Gastroesophageal sphincter (tissue), 4 donors: Measurements from ENCODE around the gene TANGO6. TPM values are rescaled to one million over a fixed set of nuclear protein-coding genes. Genes with fewer than 3 reads are reported as not detected.

ENCODE experiments used
- ATAC-seq: fragments of 150-250 bp; one replicate; pipeline ENCODE4 v1.9.1; 2016; ENCODE audit warnings: mild to moderate bottlenecking, moderate library complexity
- H3K27ac ChIP-seq, 4 donors: fragments of 200-600 bp; sonication (generic) in 3 of 4; 1 replicate in 3 of 4; 2 replicates in 1 of 4; pipeline ENCODE4 v1.5.1; 2016 to 2019
- H3K27me3 ChIP-seq: fragments of 200-600 bp; sonication (generic); one replicate; pipeline ENCODE4 v1.5.1; 2019
- H3K36me3 ChIP-seq, 2 donors: fragments of 200-600 bp; sonication (generic); one replicate each; pipeline ENCODE4 v1.5.1; 2019; ENCODE audit warnings: control low read depth in 1 of 2
- H3K4me1 ChIP-seq, 3 donors: fragments of 200-600 bp; sonication (generic); 1 replicate in 2 of 3; 2 replicates in 1 of 3; pipeline ENCODE4 v1.5.1; 2016 to 2019; ENCODE audit warnings: control low read depth in 2 of 3
- H3K4me3 ChIP-seq, 2 donors: fragments of 200-600 bp; sonication (generic); one replicate each; pipeline ENCODE4 v1.5.1; 2019; ENCODE audit warnings: mild to moderate bottlenecking in 1 of 2, moderate library complexity in 1 of 2
- H3K9me3 ChIP-seq, 3 donors: fragments of 200-600 bp; sonication (generic); one replicate each; pipeline ENCODE4 v1.5.1; 2017 to 2019; ENCODE audit warnings: control low read depth in 2 of 3
- CTCF ChIP-seq, 4 experiments: fragments of 200-600 bp in 2 of 4; fragments of 450-650 bp in 2 of 4; sonication (generic) in 1 of 4; IDR thresholded peaks; one replicate each; pipeline ENCODE4 v1.5.1; 2017 to 2019; ENCODE audit warnings: antibody characterized with exemption in 4 of 4, mild to moderate bottlenecking in 2 of 4, moderate library complexity in 2 of 4
- EP300 ChIP-seq: sonication (generic); formaldehyde crosslinking; IDR thresholded peaks from one replicate; pipeline ENCODE4 v1.6.1; 2017; ENCODE audit warnings: antibody characterized with exemption, mild to moderate bottlenecking
- POLR2A ChIP-seq, 2 donors: fragments of 450-650 bp; IDR thresholded peaks; one replicate each; pipeline ENCODE4 v1.6.1; 2017; ENCODE audit warnings: antibody characterized with exemption in 2 of 2, mild to moderate bottlenecking in 2 of 2, moderate library complexity in 1 of 2
- POLR2AphosphoS5 ChIP-seq: sonication (generic); formaldehyde crosslinking; IDR thresholded peaks from one replicate; pipeline ENCODE4 v1.6.1; 2017; ENCODE audit warnings: antibody characterized with exemption
- WGBS, 2 donors: methylation state at CpG; one replicate each; pipeline ENCODE4 v1.1.5; 2018; ENCODE audit warnings: low coverage in 1 of 2; 5-methylcytosine and 5-hydroxymethylcytosine counted together
- total RNA-seq, 4 donors: library from RNA; depleted of rRNA; stranded (reverse); fragments of >200 nt; gene quantifications; one replicate each; pipeline ENCODE4 v1.1.0, GENCODE V29; 2016

TANGO6 gene
- total RNA-seq, 4 donors from 2014 or later = 19.5 to 29.7 (median 21.0) TPM

GRCh38 chr16:68954911-68955635 is 111.7 kb downstream of the TANGO6 start:
- Histone ChIP-seq H3K4me1 (peaks cover 0 to 4% (median 0%) of the 10 kb centered on the region in 3 donors), H3K27me3 (no peaks in the 10 kb centered on the region), H3K27ac (no peak overlapping the region), H3K9me3 (no peaks in the 10 kb centered on the region), H3K36me3 (no peaks in the 10 kb centered on the region), H3K4me3 (no peak overlapping the region)
- TF ChIP-seq POLR2A (IDR thresholded peaks at IDR 0.05) = no peak
- no peak for TF ChIP-seq EP300
- no peak for TF ChIP-seq CTCF (IDR thresholded peaks at IDR 0.05)
- TF ChIP-seq POLR2AphosphoS5 = no peak
- ATAC-seq = no peak
- WGBS, 2 donors = 37 to 50% methylated on average over 8 of the region's 8 CpGs

GRCh38 chr16:68960910-68961309 is 117.6 kb downstream of the TANGO6 start:
- no peaks in the 10 kb centered on the region for H3K36me3 ChIP-seq
- ATAC-seq = no peak
- H3K27me3 ChIP-seq = no peaks in the 10 kb centered on the region
- H3K9me3 ChIP-seq = no peaks in the 10 kb centered on the region
- H3K4me1 ChIP-seq = no peaks in the 10 kb centered on the region
- no peak overlapping the region for H3K4me3 ChIP-seq
- 84 to 85% methylated on average over 5 of the region's 5 CpGs for WGBS, 2 donors
- no peak for TF ChIP-seq POLR2AphosphoS5
- TF ChIP-seq CTCF (IDR thresholded peaks at IDR 0.05) = no peak
- TF ChIP-seq EP300 = no peak
- TF ChIP-seq POLR2A (IDR thresholded peaks at IDR 0.05) = no peak
- no peak overlapping the region for H3K27ac ChIP-seq

- no peaks in the 10 kb centered on the region for H3K4me1 ChIP-seq
- no peak overlapping the region for H3K27ac ChIP-seq
- no peak for TF ChIP-seq POLR2A (IDR thresholded peaks at IDR 0.05)
- no peak for TF ChIP-seq POLR2AphosphoS5
- no peak for TF ChIP-seq CTCF (IDR thresholded peaks at IDR 0.05)
- TF ChIP-seq EP300 = no peak
- WGBS, 2 donors = 72 to 86% methylated on average over 4 of the region's 4 CpGs
- H3K4me3 ChIP-seq = no peak overlapping the region
- ATAC-seq = no peak
- H3K36me3 ChIP-seq = no peaks in the 10 kb centered on the region
- H3K9me3 ChIP-seq = no peaks in the 10 kb centered on the region
- no peaks in the 10 kb centered on the region for H3K27me3 ChIP-seq
These were observed 118.6 kb downstream of the TANGO6 start for GRCh38 chr16:68961778-68962402.

GRCh38 chr16:68969338-68969737 is 126.0 kb downstream of the TANGO6 start:
- H3K4me3 ChIP-seq = no peak overlapping the region
- 68 to 100% methylated on average over 1 to 2 of the region's 2 CpGs for WGBS, 2 donors
- no peaks in the 10 kb centered on the region for H3K27me3 ChIP-seq
- no peaks in the 10 kb centered on the region for H3K4me1 ChIP-seq
- no peak overlapping the region for H3K27ac ChIP-seq
- H3K36me3 ChIP-seq = peaks cover 0 to 15% of the 10 kb centered on the region in 2 donors
- TF ChIP-seq CTCF (IDR thresholded peaks at IDR 0.05) = no peak
- no peak for TF ChIP-seq POLR2A (IDR thresholded peaks at IDR 0.05)
- TF ChIP-seq EP300 = no peak
- ATAC-seq = no peak
- H3K9me3 ChIP-seq = no peaks in the 10 kb centered on the region

- H3K4me3 ChIP-seq = no peak overlapping the region
- H3K36me3 ChIP-seq = peaks cover 0 to 42% of the 10 kb centered on the region in 2 donors
- TF ChIP-seq POLR2AphosphoS5 (no peak), CTCF (IDR thresholded peaks at IDR 0.05) (no peak), POLR2A (IDR thresholded peaks at IDR 0.05) (no peak), EP300 (no peak)
- no peaks in the 10 kb centered on the region for H3K27me3 ChIP-seq
- H3K27ac ChIP-seq = no peak overlapping the region
- ATAC-seq = no peak
- H3K4me1 ChIP-seq = no peaks in the 10 kb centered on the region
- 84 to 85% methylated on average over 4 of the region's 4 CpGs for WGBS, 2 donors
- H3K9me3 ChIP-seq = no peaks in the 10 kb centered on the region
These were observed 128.7 kb downstream of the TANGO6 start for GRCh38 chr16:68972013-68972412.
